Activated CD8-positive, alpha-beta memory T cell treated with anti-CD3 and anti-CD28 coated beads, Interleukin-2, amount 50 U/mL, for 4 hours (primary cell): ENCODE results near the gene NR2C2.

Experiments used
- DNase-seq: peaks from one replicate; pipeline ENCODE4 v3.0.0-alpha.2; 2020

Gene NR2C2

GRCh38 chr3:15065550-15066007 lies 118.2 kb downstream of the NR2C2 start:
- no peak for DNase-seq

DNA sequence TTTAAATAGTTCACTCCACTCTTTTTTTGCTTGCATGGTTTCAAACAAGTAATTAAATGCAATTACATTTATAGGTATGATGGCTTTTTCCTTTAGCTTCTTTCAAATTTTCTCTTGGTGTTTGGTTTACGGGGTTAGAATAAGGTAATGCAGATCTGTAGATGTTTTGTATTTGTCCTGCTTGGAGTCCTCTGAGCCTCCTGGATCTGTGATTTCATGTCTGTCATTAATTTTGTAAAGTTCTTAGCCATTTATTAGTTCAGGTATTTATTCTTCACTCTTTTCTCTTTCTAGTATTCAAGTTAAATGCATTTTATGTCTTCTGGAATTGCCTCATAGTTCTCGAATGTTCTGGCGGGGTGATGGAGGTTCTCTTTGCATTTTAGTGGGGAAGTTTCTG lies 119.1 kb downstream of the NR2C2 start:
- no peak for DNase-seq

DNA sequence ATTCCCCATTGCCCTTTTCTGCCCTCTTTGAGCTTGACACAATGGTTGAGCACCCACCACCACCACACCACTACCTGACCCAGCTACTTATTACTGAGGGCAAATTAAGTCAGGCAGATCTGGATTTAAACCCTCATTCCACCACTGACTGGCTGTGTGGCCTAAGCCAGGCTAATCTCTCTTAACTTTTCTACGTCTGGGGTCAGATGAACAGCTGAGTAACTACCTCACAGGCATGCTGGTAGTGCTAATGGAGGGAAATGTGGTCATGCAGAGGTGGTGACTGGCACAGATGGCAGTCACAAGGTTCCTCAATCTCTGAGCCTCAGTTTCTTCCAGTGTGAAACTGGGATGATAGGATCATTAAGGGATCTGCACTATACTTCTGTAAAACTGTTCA lies 122.1 kb downstream of the NR2C2 start:
- DNase-seq: no peak

DNA sequence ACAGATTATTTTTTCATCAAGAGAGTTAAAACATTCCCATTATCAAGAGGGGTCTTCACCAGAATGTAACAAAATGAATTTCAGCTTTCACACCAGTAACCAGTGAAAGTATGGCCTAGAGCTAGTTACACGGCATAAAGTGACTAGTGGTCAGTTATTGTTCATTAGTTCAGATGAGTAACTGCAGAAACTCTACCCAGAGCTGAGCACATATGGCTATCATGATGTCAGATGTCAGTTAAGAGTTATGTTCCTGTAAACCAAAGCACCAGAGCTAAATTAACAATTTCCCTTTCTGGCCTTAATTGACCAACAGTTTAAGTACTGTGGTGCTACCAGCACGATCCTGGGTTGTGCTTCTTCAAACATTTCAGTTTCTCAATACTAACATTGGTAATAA lies 124.3 kb downstream of the NR2C2 start:
- DNase-seq: no peak

GRCh38 chr3:15074500-15074899 lies 127.1 kb downstream of the NR2C2 start:
- DNase-seq: no peak

- no peak for DNase-seq
These were observed 131.7 kb downstream of the NR2C2 start for GRCh38 chr3:15079091-15079490.

GRCh38 chr3:15081960-15082664 lies 134.7 kb downstream of the NR2C2 start:
- no peak for DNase-seq

GRCh38 chr3:15083252-15083651 lies 135.9 kb downstream of the NR2C2 start:
- no peak for DNase-seq

DNA sequence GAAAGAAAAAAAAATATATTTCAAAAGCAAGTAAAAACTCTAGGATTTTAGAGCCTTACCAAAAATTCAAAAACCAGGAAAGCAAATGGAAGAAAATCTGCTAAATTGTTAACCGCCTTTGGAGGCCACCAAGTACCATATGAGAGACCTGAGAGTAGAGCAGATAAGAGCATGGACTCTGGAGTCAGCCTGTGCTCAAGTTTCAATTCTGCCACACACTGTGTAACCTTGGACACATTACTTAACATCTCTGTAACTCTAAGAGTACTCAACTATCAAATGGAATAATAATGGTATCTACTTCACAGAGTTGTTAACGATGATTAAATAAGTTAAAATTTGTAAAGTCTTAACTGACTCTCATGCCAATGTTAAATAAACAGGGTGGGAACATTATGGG lies 138.9 kb downstream of the NR2C2 start:
- no peak for DNase-seq

DNA sequence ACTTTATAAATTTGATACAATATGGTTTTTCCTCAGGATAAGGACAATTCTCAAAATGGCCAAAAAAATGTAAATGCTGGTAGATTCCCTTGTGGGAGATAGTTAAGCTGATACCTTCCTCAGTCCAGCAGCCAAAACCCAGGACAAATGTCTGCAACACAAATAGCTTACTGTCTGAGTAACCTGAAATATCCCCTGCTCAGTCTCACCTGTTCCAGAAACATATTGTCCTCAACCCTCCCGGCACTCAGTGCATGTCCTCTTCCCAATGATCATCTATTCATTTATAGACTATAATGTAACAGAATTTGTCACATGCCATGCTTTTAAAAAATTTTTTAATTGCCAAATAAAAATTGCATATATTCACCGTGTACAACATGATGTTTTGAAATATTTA lies 139.3 kb downstream of the NR2C2 start:
- no peak for DNase-seq

- DNase-seq: no peak
These were observed 141.8 kb downstream of the NR2C2 start for GRCh38 chr3:15089201-15089600.

GRCh38 chr3:15091575-15091974 lies 144.2 kb downstream of the NR2C2 start:
- DNase-seq: no peak

DNA sequence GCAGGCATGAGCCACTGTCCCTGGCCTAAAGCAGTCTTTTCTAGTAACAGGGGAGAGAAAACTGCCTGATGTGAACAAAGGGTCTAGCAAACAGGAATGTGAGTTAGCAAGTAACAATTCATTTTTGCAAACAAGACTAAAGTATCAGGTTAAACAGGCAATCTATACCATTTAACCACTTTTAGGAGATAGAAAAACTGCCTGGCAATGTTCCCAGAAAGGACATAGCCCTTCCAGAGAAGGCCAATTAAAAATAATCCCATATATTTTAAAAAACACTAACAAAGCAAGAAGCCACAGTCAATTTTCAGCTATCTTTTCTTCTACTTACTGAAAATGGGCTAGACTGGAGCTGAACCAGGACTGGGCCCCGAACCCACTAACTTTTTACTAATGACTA lies 145.3 kb downstream of the NR2C2 start:
- no peak for DNase-seq

DNA sequence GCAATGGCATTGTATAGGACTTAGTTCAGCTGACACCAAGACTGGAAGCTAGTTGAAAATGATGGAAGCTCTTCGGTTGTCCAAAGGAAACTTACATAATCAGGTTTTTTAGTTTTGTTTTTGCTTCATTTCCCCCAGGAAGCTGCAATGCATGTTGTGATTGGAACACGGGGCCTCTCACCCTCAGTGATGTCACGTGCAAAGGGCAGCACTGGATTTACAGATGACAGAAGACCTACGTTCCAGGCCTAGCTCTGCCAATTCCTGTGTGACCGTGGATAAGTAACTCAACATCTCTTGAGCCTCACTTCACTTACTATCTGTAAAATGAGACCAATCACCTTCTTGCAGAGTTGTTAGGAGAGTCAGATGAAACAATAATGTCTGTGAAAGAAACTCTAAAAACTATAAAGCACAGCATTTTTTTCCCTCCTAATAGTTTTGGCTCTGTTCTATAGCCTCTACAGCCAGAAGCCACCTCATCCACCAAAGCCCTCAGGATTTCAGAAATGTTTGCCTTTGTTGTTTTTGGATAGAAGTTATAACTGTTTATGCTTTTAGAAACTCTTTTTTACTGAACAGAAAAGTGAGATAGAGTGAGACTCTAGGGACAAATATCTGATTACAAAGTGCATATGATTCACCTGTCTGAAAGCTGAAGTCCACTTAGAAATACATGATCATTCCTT lies 146.9 kb downstream of the NR2C2 start:
- no peak for DNase-seq

- no peak for DNase-seq
These were observed 148.7 kb downstream of the NR2C2 start for GRCh38 chr3:15096046-15096445.

DNA sequence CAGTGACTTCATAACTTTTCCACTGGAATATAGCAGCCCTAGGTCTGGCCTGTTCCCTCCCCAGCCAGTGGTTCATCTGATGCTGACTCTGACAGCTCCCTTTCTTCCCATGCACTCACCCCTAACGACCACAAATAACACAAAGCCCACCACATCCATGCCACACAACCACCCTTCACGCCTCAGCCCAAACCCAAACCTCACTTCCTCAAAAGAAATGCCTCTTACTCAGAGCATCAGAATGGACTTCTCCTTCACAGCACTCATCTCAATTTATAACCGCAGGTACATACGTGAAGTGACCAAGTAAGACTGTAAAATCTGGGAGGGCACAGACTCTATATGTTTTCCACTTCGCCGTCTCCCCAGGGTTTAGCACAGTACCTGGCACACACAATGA lies 150.5 kb downstream of the NR2C2 start:
- peak; percentile 19 for DNase-seq
